ENCODE measurements around the gene DNASE1L1. TPM values are rescaled to one million over a fixed set of nuclear protein-coding genes. Genes with fewer than 3 reads are reported as not detected.

The DNASE1L1 gene
- total and polyA plus RNA-seq, 8 donors = 12.5 to 48.7 (median 17.1) TPM

DNA sequence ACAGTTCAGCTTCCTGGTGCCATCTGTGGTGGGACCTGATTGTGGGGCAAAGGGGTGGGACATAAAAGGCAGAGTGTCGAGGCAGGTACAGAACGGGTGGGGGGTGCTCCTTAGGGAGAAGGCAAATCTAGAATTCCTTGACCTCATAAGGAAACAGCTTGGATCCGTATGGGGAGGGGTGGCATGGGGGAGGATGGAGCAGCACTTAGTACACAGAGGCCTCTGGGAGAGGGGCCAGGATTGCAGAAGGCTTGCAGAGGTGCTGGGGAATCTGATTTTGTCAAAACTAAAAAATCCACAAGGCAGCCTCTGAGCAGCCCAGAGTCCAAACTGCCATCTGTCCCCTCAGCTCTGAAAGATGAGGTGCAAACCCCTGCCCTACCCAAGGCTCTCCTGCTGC, 32.3 kb downstream of the DNASE1L1 start:
- Histone ChIP-seq H3K36me3 (peaks cover 0 to 14% (median 3%) of the 10 kb centered on the region in 4 donors), H3K27me3 (no peaks in the 10 kb centered on the region), H3K4me3 (no peak overlapping the region), H3K27ac (peak overlapping the region in 4 of 5 donors; percentile 97 to 99 (median 98)), H3K9me3 (no peaks in the 10 kb centered on the region), H3K4me1 (peaks cover 4 to 57% (median 42%) of the 10 kb centered on the region in 4 donors)
- intact Hi-C loops (cut with DNase I; ENCODE audit: low total_unique reads) = no loop called here
- no peak for TF ChIP-seq EP300 (IDR thresholded peaks at IDR 0.05)
- TF ChIP-seq POLR2A (IDR thresholded peaks at IDR 0.05) = no peak
- no peak for TF ChIP-seq POLR2AphosphoS5 (IDR thresholded peaks at IDR 0.05)
- TF ChIP-seq, protein P1, sequence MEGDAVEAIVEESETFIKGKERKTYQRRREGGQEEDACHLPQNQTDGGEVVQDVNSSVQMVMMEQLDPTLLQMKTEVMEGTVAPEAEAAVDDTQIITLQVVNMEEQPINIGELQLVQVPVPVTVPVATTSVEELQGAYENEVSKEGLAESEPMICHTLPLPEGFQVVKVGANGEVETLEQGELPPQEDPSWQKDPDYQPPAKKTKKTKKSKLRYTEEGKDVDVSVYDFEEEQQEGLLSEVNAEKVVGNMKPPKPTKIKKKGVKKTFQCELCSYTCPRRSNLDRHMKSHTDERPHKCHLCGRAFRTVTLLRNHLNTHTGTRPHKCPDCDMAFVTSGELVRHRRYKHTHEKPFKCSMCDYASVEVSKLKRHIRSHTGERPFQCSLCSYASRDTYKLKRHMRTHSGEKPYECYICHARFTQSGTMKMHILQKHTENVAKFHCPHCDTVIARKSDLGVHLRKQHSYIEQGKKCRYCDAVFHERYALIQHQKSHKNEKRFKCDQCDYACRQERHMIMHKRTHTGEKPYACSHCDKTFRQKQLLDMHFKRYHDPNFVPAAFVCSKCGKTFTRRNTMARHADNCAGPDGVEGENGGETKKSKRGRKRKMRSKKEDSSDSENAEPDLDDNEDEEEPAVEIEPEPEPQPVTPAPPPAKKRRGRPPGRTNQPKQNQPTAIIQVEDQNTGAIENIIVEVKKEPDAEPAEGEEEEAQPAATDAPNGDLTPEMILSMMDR (IDR thresholded peaks at IDR 0.05) = no peak
- DNase-seq = peak in 1 of 2 donors; percentile 65
- WGBS, 5 donors = 47 to 70% (median 60%) methylated on average over 3 of the region's 3 CpGs

DNA sequence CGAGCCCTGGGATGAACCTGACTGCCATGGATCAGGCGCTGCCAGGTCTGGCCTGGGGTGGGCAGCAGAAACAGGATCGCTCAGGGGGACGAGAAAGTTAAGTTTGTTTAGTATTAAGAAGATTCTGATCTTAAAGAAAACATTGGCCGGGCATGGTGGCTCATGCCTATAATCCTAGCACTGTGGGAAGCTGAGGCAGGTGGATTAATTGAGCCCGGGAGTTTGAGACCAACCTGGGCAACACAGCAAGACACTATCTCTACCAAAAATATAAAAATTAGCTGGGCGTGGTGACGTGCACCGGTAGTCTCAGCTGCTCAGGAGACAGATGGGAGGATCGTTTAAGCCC, 33.9 kb downstream of the DNASE1L1 start:
- 39 to 68% (median 50%) methylated on average over 6 to 10 of the region's 10 CpGs for WGBS, 5 donors
- Histone ChIP-seq H3K4me1 (peaks cover 4 to 51% (median 39%) of the 10 kb centered on the region in 4 donors), H3K36me3 (peaks cover 0 to 8% (median 0%) of the 10 kb centered on the region in 4 donors), H3K4me3 (peak overlapping the region; percentile 59 to 85 (median 70)), H3K9me3 (no peaks in the 10 kb centered on the region), H3K27ac (peak overlapping the region in 4 of 5 donors; percentile 86 to 99 (median 98)), H3K27me3 (no peaks in the 10 kb centered on the region)
- no peak for DNase-seq
- TF ChIP-seq POLR2AphosphoS5 (IDR thresholded peaks at IDR 0.05) (no peak), POLR2A (IDR thresholded peaks at IDR 0.05) (no peak), EP300 (IDR thresholded peaks at IDR 0.05) (no peak)
- TF ChIP-seq, protein P1 (IDR thresholded peaks at IDR 0.05) = no peak
- intact Hi-C loops (cut with DNase I; ENCODE audit: low total_unique reads) = no loop called here

DNA sequence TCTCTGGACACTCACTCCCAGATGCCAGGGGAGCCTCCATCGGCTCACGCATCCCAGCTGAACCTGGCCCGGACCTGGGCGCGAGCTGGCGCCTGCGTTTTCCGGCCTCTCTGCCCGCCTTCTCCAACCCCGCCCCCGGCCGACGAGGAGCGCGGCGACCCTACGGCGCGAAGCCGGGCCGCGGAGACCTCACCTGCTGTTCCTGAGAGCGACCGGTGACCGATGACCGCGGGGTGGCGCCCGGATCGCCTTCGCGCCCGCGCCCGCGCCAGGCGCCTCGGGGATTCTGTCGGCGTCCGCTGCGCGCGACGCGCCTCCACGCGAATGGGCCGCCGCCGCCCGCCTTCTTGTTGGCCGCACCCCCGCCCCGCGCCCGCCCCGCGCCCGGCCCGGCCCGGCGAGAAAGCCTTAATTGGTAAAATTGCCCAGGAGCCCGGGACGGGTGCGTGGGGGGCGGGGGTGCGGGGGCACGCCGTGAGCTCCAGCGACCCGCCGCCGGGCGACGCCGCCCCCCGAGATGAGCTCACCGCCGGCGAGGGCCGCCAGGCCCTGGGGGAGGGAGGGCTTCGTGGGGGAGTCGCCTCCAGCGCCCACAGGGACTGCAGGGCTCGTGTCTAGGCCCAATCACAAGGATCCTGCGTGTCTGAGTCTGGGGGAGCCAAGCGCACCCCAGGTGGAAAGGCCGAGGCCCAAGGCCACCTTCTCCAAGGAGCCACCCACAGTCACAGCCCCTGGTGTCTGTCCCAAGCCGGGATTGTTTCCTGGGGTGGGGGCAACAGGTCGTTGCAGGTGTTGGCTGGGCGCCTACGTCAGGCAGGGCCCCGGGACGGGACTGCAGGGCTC, 34.5 kb downstream of the DNASE1L1 start, which contains the start of gene FLNA:
TSS of gene FLNA (minus strand) at position 322 of the 843 bp plus-strand sequence. CDS start 3,389 bp downstream, outside the sequence.
- Histone ChIP-seq H3K9me3 (no peaks in the 10 kb centered on the region), H3K27ac (peak within 1 kb of the TSS; percentile 53 to 99 (median 97)), H3K4me1 (peaks cover 4 to 49% (median 38%) of the 10 kb centered on the region in 4 donors), H3K27me3 (no peaks in the 10 kb centered on the region), H3K36me3 (peaks cover 0 to 9% (median 0%) of the 10 kb centered on the region in 4 donors), H3K4me3 (peak within 1 kb of the TSS; percentile 59 to 85 (median 70))
- peak; percentile 53 to 73 for DNase-seq
- TF ChIP-seq EP300 (IDR thresholded peaks at IDR 0.05) = no peak
- peak in 2 of 3 donors; percentile 17 to 32 for TF ChIP-seq POLR2AphosphoS5 (IDR thresholded peaks at IDR 0.05)
- TF ChIP-seq, protein P1 (IDR thresholded peaks at IDR 0.05) = peak in 1 of 7 experiments; percentile 15
- 7 to 49% (median 20%) methylated on average over 53 to 91 of the region's 95 CpGs; no CpG with 5 or more reads in 1 of the 5 donors for WGBS, 5 donors
- intact Hi-C loops (cut with DNase I; ENCODE audit: low total_unique reads) = no loop called here

DNA sequence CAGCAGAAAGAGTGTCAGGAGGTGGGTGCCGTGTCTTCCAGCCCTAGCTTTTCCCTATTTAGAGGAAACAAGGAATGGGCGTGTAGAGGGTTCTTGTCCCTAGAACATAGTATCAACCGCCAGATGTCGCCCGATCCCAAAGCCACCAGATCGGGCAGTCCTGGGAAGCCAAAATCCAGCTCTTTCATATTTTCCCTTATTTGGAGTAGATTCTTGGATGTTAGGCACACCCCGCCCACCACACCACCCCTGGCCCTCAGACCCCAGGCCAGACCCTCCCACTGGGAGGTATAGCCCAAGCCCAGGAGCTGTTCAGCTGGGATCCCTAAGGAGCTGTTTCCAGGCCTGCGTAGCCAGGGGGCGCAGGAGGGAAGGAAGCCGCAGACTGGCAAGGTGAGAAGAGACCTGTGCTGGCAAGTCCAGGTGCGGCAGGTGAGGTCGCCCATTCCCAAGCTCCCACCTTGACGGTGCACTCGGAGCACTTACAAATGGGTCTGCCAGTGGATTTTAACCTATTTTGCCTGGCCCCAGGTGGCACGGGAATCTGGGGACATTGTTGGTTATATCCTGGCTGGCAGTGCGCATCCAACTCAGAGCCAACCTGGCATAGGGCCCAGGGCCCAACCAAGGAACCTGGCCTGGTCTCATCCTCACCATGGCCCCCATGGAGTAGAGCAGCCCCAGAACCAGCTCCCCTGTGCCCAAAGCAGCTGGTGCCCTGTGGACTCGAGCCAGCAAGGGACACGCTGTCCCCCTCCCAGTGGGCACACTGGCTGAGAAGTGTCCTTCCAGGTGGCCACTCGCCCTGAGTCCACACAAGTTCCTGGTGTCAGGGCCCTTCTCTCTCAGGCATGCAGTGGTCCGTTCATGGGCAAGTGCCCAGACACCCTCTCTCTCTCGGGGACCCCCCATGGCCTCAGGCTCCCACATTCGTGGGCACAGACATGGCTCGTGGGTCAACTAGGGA, 35.4 kb downstream of the DNASE1L1 start:
- intact Hi-C loops (cut with DNase I; ENCODE audit: low total_unique reads) = no loop called here
- Histone ChIP-seq H3K27ac (peak overlapping the region; percentile 53 to 99 (median 97)), H3K27me3 (no peaks in the 10 kb centered on the region), H3K4me1 (peaks cover 4 to 56% (median 41%) of the 10 kb centered on the region in 4 donors), H3K4me3 (peak overlapping the region; percentile 59 to 85 (median 70)), H3K9me3 (no peaks in the 10 kb centered on the region), H3K36me3 (peaks cover 0 to 9% (median 0%) of the 10 kb centered on the region in 4 donors)
- WGBS, 5 donors = 5 to 50% (median 15%) methylated on average over 8 to 23 of the region's 23 CpGs
- no peak for TF ChIP-seq EP300 (IDR thresholded peaks at IDR 0.05)
- TF ChIP-seq POLR2AphosphoS5 (IDR thresholded peaks at IDR 0.05) = peak in 1 of 3 donors; percentile 24
- TF ChIP-seq POLR2A (IDR thresholded peaks at IDR 0.05) = no peak
- TF ChIP-seq, protein P1 (IDR thresholded peaks at IDR 0.05) = peak in 5 of 7 experiments; percentile 31 to 83 (median 37)
- peak; percentile 67 to 87 for DNase-seq

Data from stomach (tissue), 9 donors.